C4-2B (cell line): Measurements from ENCODE around the gene SEMA3C.

Source experiments
- ZFX ChIP-seq: fragments of 450-650 bp; IDR thresholded peaks from 2 replicates; pipeline ENCODE4 v1.6.1; 2017
- TF ChIP-seq, protein P1 (sequence below): fragments of 450-650 bp; conservative IDR thresholded peaks from 2 replicates; pipeline ENCODE4 v1.5.1; 2017; ENCODE audit warnings: mild to moderate bottlenecking

DNA sequence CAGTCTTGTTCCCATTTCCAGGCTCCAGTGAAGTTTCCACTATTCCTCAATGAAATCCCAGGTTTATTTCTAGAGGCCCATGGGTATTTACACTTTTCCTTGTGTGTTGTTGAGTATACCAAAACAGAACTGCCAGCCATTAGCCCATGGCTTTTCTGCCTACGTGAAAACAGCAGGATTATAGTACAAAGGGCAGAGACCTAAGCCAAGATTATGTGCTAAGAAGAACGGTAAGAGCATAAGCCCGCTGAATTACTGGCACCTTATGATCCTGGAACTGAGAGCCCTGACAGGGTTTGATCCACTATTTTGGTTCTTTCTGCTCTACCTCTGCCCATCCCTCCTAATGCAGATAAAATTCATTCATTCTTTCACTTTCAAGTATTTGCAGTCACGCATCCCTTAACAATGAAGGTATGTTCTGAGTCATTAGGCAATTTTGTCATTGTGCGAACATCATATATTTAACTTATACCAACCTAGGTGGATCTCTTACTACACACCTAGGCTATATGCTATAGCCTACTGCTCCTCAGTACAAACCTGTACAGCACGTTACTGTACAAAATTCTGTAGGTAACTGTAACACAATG is 16.0 kb downstream of the SEMA3C start:
- TF ChIP-seq, protein P1, sequence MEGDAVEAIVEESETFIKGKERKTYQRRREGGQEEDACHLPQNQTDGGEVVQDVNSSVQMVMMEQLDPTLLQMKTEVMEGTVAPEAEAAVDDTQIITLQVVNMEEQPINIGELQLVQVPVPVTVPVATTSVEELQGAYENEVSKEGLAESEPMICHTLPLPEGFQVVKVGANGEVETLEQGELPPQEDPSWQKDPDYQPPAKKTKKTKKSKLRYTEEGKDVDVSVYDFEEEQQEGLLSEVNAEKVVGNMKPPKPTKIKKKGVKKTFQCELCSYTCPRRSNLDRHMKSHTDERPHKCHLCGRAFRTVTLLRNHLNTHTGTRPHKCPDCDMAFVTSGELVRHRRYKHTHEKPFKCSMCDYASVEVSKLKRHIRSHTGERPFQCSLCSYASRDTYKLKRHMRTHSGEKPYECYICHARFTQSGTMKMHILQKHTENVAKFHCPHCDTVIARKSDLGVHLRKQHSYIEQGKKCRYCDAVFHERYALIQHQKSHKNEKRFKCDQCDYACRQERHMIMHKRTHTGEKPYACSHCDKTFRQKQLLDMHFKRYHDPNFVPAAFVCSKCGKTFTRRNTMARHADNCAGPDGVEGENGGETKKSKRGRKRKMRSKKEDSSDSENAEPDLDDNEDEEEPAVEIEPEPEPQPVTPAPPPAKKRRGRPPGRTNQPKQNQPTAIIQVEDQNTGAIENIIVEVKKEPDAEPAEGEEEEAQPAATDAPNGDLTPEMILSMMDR = no peak
- TF ChIP-seq ZFX = no peak
